NCI-H345 treated with DMSO at 0.1 percent for 48 hours (cell line): Measurements from ENCODE around the gene CEBPG.

Source experiments
- DNase-seq: peaks from one replicate; lab custom pipeline; 2025; ENCODE audit not compliant: unreplicated experiment; lab: John Stamatoyannopoulos, UW

The CEBPG gene

GRCh38 chr19:33350538-33351309, 22.8 kb upstream of the CEBPG start:
- DNase-seq, result no peak

GRCh38 chr19:33355535-33355934, 18.0 kb upstream of the CEBPG start:
- no peak for DNase-seq

- DNase-seq, result no peak
These were observed 16.0 kb upstream of the CEBPG start for GRCh38 chr19:33357556-33357955.

GRCh38 chr19:33358408-33358807, 15.1 kb upstream of the CEBPG start:
- DNase-seq, result no peak

- no peak for DNase-seq
These were observed 13.9 kb upstream of the CEBPG start for GRCh38 chr19:33359581-33359980.

- DNase-seq, result no peak
These were observed 10.8 kb upstream of the CEBPG start for GRCh38 chr19:33362508-33363228.

- DNase-seq, result no peak
These were observed 10.0 kb upstream of the CEBPG start for GRCh38 chr19:33363476-33363875.

GRCh38 chr19:33365691-33366090, 7.8 kb upstream of the CEBPG start:
- no peak for DNase-seq

- DNase-seq, result no peak
These were observed 7.4 kb upstream of the CEBPG start for GRCh38 chr19:33366127-33366526.

- DNase-seq, result no peak
These were observed 6.6 kb upstream of the CEBPG start for GRCh38 chr19:33366897-33367296.

- no peak for DNase-seq
These were observed 5.2 kb upstream of the CEBPG start for GRCh38 chr19:33368074-33368864.

GRCh38 chr19:33370783-33371182, 2.7 kb upstream of the CEBPG start:
- no peak for DNase-seq

- DNase-seq, result peak; percentile 36
These were observed 766 bp downstream of the CEBPG start for GRCh38 chr19:33374236-33374714.

- no peak for DNase-seq
These were observed 1.8 kb downstream of the CEBPG start for GRCh38 chr19:33375156-33375836.

GRCh38 chr19:33375837-33376159, 2.3 kb downstream of the CEBPG start:
- no peak for DNase-seq

- no peak for DNase-seq
These were observed 2.9 kb downstream of the CEBPG start for GRCh38 chr19:33376423-33376822.

GRCh38 chr19:33376941-33377557, 3.5 kb downstream of the CEBPG start:
- DNase-seq, result no peak

- DNase-seq, result no peak
These were observed 4.3 kb downstream of the CEBPG start for GRCh38 chr19:33377586-33378475.

- no peak for DNase-seq
These were observed 5.8 kb downstream of the CEBPG start for GRCh38 chr19:33379151-33379829.
